ENCODE measurements around the gene TMPRSS6.
A peak's percentile ranks its signal among the peaks of the same experiment; 100 is the strongest.

TMPRSS6 gene

DNA sequence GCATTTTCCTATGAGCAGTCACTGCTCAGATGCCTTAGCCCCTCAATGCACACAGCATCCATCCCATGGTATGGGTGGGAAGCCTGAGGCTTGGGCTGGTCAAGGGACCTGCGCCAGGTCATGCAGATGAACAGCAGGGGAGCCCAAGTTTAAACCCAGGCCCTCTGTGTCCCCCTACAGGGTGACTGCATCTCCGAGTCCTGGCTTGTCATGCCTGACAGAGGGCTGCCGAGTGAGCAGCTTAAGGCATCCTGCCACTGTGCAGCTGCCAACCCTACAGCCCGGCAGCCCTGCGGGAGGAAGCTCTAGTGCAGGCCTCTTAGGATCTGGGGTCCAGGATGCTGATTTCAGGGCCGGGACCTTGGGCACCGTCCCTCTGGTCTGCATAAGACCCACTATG, 30.2 kb upstream of the TMPRSS6 start:
- DNase-seq = no peak

DNA sequence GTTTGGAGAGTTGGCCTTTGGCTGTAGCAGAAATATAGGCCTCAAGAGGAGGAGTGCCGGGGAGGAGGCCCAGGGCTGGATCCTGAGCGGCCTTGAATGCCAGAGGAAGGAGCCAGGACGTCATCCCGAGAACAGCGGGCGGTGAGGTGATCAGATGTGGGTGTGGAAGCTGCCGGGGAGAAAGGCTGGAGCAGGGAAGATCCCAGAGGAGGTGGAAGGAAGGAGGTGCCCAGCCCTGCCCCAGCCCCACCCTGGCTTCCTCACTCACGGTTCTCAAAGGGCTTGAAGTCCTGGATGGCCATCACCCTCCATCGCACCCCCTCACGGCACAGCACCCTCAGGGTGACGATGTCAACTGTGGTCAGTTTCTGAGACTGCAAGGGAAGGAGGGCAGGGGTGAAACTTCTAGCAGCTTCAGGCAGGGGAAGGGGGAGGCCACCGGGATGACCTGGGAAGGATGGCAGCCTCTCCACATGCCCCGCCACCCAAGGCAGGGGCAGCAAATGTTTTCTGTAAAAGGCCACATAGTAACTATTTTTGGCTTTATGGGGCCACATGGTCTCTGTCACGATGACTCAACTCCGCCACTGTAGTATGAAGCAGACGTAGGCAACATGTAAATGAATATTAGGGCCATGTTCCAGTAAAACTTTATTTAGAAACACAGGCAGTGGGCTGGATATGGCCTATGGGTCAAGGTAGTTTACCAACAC, 29.5 kb upstream of the TMPRSS6 start:
- DNase-seq = no peak

DNA sequence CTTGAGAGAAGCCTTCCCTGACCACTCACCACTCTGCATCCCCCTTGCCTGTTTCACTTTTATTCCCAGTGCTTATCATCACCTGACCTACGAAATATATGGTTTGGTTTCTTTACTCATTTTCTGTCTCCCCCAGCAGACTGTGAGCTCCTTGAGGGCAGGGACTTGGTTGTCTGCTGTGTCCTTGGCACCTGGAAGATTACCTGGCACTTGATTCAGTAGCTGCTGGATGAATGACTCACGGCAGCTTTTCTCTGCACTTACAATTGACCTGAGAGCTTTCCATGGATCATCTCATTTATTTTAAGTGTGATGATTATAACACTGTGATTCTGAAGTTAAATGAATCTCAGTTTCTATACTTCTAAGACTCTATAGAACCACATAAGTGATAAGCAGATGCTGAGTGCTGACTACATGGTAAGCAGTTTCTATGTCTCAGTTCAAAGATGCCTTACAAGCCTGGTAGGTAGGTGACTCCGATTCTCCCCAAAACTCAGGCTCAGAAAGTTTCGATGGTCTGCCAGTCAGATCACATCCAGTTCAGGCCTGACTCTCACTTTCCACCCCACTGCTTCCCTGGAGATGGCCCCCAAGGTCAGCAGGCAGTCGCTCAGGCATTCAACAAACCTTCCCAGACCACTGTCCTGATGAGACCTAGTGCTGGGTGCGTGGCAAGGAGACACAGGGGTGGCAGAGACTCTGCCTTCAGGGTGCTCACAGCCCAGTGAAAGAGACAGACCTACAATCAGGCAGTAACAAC, 28.6 kb upstream of the TMPRSS6 start:
- no peak for DNase-seq

DNA sequence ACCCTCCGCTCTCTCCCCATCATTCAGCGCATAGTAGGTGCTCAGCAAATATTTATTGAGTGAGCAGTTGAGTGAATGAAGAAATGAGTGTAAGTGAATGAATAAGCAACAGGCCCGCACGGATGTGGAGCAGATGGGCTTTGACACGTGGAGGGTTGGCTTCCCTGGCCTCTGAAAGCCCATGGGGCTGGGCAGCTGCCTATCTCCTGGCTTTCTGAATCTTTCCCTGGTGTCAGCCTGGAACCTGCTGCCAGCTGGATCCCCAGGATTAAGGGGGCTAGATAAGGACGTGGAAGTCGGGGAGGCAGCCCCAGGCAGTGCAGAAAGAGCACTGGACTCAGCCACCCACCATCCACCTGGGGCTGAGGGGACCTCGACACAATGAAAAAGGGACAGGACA, 27.6 kb upstream of the TMPRSS6 start:
- no peak for DNase-seq

DNA sequence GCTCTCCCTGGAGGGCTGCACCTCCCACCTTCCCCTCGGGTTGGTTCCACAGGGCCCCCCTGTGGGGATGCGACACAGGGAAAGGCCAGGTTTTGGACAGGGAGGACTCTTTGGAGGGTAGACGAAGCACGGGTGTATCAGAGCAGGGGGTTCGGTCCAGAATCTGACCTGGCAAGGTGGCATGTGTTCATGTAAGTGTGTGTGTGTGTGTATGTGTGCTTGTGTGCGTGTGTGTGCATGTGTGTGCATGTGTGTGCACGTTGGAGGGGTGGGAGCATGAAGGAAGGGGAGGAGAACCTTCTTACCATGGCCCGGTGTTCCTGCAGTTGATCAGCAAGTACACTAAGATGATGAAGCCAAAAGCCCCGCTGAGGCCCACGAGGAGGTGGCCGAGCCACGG, 25.5 kb upstream of the TMPRSS6 start:
- DNase-seq = no peak

DNA sequence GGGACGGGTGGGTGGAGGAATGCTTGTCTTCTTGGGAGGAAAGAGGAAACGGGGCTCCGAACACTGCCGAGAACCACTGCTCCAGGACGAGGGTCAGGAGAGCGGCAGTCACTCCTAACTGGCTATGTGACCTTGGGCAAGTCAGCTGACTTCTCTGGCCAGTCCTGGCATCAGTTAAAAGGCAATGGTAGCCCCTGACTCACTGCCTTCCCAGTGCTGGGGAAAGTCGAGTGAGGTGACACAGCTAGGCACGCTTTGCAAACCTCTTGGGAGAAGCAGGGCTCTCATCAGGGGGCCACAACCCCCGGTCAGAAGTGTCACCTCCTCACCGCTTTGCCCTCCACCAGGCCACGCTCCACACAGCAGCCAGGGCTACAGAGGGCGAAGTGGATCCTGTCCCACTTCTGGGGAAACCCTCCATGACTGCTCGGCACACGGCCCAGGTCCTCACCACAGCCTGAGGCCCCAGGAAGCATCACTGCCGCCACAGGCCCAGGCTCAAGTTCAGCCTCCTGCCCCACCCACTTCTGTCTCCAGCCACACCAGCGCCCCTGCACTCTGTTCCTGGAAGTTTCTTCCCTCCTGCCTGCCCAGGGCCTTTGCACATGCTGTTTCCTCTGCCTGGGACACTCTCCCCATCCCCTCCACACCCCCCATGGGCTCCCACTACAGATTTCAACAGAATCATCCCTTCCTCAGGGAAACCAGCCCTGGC, 23.9 kb upstream of the TMPRSS6 start:
- no peak for DNase-seq

DNA sequence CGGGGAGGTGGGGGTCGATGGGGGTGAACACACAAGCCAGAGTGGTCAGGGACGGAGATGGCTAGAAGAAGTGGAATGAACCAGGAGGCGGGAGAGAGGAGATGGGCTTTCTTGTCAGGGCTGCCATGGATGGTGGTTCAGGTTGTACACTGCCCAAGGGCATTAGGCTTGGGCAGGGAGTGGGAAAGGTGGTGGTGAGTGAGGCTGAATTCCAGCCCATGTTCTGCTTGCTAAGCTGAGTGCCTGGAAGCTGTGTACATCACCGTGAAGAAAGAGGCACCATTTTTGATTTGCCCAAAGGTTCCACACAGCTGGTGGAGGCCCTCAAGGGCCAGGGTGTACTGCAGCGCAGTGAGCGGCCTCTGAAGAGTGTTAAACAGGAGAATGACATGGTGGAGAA, 23.3 kb upstream of the TMPRSS6 start:
- DNase-seq = no peak

DNA sequence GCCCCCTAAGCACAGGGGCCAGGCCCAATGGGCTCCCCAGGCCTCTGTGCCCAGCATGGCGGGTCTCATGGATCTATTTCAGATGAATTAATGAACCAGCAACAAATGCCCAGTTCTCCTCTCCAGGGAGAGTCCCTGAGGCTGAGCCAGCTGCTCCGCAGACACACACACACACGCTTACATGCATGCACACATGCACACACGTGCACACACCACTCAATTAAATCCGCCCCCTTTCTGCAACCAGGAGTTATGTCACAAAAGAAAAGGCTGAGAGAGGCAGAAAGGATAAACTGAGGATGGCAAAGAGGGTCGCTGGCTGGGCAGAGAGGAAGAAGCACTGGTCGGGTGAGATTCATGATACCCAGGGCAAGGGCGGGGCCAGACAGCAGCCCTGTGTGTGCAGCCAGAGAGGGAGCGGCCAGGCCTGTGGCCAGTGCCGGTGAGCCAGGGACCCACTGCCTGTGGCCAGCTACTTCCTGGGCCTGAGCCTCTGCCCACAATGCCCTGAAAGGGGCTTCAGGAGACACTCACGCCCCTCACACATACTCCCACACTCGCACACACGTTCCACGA, 20.4 kb upstream of the TMPRSS6 start:
- DNase-seq = no peak

DNA sequence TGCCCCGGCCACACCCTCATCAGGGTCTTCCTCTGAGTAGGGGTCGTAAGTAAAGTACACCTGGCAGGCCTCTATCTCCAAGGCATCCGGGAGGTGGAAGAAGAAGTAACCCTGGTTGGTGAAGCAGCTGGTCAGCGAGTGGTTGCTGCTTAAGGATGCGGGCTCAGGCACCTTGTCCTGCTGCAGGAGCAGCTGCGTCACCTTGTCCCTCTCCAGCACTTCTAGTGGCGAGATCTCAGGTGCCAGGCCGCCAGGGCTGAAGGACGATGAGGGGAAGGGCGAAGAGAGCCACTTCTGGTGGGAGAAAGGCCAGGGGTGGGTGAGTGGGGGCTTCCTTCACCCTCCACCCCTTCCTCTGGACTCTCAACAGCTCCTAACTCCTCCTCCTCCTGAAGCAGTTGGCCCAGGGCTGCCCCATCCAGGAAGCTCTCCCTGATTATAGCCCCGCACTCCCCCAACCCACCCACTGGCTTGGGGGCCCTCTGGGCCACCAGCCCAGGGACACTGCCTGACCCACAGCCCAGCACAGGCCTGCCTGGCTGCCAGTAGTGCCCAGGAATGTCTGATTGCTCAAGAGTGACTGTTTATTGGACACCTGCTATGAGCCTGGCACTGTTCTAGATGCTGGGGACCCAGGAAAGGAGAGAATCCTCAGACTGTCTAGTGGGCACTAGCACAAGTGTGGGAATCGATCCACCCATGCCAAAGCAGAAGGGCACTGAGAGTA, 19.2 kb upstream of the TMPRSS6 start:
- no peak for DNase-seq

DNA sequence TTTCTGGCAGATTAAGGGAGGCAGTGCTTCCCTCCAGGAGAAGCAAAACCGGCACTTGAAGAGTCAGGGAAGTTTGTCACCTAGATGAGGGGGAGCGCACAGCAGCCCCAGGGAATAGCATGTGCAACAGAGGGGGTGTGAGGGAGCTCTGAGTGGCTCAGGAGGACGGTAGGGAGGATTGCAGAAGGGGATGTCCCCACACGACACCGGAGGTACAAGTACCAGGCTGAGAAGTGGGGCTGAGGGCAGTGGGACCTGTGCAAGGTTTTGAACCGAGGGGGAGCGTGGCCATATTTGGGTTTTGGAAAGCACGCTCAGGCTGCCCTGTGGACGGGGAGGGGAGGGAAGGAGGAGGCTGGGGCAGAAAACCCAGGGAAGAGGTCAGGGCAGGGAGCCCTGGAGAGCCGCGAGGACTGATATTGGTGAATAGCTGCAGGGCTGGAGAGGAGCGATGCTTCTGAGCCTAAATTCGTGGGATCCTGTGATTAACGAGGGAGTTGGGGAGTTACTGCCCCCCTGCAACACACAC, 17.9 kb upstream of the TMPRSS6 start:
- DNase-seq = no peak

DNA sequence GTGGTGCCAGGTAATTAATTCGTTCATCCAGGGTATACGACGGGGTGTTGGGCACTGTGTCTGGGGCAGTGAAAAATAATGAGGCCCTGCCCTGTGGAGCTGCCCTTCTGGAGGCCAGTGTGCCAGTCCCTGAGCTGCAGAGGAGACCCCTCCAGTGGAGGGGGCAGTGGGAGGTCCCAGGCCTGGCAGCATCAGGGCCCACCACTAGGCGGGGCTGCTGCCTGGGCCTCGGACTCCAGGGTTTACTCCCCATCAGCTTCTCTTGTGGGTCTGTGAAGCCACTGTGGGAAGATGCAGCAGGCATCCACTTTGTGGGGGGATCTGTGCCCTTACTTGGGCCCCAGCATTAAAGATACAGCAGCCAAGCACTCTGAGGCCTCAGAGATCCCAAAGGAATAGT, 17.4 kb upstream of the TMPRSS6 start:
- no peak for DNase-seq

DNA sequence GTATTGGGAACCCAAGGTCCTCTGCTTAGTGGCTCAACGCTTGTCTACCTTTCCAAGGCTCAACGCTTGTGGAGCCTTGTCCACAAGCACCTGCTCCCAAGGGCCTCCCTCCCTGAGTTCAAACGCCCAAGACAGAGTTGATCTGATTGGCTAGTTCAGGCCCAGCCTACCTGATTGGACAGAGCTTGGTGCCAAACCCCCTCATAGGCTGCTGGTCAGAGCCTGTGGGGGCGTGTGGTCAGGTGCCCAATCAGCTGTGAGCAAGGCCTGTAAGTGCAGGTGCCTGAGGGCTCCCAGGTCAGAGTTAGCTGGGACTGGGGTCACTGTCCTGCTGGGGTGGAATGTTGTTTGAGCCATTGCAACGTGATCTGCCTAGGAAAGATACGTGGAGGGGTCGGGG, 16.9 kb upstream of the TMPRSS6 start:
- no peak for DNase-seq

DNA sequence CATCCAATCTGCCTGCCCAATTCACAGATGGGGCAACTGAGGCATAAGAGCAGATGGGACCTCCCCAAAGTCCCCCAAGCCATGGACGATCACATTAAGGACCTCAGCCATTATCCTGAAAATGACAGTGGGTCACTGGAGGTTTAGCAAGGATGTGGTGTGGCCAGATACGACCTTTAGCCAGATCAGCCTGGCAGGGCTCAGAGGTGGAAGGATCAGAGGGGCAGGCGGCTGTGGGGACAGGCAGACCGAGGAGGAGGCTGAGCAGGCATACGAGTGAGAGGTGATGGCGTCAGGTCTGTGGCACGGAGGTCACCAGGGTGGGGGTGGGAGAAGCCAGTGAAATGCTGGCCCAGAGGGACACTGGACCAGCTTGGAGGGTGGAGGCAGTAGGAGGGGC, 14.1 kb upstream of the TMPRSS6 start:
- no peak for DNase-seq

DNA sequence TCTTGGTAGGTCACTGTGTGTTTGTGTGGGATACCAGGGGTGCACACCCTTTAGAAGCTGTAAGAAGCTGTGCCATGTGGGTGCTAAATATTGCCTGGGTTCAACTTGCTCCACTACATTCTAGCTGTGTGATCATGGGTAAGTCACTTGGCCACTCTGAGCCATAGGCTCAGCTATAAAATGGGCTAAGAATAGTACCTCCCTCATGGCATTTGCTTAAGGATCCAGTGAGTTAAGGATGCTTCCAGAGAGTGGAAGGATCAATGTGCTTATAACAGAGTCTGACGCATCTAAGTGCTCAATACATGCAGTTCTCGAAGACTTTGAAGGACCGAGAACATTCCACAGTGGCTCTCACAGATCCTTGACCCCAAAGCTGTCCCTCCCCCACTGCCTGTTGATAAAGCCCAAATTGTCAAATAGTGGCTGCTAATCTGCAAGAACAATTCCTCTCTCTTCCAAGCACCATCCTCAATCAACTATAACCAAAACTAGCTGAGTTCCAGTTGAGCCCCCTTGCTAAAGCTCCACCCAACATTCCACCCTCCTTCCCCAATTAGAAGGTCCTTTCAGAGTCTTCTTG, 13.2 kb upstream of the TMPRSS6 start:
- DNase-seq = no peak

DNA sequence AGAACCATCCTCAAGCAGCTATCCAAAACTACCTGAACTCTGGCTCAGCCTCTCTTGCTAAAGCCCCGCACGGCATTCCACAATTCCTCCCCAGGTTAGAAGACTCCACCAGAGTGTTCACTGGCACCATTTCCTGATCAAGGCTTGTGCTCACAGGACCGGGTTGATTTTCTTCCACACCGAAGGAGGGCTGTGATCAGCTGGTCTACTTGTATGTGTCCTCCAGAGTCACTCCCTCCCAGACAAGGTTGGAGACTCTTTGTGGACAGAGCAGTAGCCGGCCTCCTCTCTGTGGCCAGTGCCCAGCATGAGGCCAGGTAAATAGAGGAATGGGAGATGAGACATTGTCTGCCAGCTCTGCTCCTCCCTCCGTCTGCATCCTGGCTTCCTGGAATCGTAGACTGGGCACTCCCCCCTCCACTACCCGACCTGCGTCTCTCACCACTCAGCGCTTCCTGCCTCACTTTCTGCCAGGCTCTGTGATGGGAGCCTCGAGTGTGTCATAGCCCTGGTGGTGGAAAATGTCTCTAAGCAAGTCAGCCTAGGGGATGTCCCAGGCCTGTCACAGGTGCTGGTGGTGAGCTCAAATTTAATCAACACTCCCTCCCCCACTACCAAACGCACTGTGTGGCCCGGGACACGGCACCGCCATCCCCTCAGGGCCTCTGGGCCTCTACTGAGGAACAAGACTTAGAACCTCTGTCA, 12.5 kb upstream of the TMPRSS6 start:
- peak; percentile 73 for DNase-seq

DNA sequence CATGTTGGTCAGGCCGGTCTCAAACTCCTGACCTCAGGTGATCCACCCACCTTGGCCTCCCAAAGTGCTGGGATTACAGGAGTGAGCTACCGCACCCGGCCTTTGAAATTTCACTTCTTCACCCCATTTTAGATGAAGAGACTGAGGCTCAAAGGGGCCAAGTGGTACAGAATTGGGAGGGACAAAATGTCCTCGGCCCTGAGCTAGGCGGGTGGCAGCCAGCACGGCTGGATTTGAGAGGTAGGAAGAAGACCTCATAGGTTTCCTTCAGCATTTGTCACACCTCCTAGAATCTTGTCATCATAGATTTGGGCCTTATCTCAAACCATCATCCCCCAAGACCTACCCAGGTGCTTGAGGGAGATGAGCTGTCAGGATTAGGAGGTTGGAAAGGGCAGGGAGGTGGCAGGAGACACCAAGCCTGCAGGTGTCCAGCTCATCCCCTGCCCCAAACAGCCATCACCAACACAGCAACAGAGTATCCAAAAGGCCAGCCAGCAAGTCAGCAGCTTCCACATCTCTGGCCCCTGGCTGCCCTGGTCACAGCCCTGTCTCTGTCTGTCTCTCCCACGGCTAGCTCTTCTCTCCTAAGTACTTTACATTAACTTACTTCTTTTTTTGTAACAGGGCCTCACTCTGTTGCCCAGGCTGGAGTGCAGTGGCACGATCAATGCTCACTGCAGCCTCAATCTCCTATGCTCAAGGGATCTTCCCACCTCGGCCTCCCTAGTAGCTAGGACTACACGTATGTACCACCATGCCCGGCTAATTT, 11.2 kb upstream of the TMPRSS6 start:
- DNase-seq = no peak

DNA sequence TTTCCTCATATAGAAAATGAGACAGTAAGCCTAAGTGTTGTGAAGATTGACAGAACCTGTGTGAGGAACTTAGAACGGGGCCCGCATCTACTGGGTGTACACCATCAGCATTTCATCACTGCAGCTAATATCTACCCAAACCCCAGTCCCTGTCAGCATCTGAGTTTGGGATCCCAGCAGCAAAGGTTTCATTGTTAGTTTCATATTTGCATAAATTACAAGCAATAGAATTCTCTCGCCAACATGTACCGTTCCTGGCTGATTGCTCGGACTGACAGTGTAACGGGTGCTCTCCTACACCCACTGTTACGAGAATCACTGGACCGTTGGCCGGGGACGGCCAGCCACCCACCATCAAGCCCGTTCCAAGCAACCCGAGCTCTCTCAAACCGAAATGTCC, 10.4 kb upstream of the TMPRSS6 start:
- no peak for DNase-seq

DNA sequence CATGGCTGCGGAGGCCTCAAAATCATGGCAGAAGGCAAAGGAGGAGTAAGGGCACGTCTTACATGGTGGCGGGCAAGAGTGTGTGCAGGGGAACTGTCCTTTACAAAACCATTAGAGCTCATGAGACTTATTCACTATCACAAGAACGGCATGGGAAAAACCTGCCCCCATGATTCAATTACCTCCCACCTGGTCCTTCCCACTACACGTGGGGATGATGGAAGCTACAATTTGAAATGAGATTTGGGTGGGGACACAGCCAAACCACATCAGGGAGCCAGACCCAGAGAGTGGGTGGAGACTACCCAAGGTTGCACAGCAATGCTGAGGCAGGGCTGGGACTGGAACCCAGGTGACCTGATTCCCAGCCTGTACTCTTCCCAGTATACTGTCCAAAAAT, 8.6 kb upstream of the TMPRSS6 start:
- no peak for DNase-seq

DNA sequence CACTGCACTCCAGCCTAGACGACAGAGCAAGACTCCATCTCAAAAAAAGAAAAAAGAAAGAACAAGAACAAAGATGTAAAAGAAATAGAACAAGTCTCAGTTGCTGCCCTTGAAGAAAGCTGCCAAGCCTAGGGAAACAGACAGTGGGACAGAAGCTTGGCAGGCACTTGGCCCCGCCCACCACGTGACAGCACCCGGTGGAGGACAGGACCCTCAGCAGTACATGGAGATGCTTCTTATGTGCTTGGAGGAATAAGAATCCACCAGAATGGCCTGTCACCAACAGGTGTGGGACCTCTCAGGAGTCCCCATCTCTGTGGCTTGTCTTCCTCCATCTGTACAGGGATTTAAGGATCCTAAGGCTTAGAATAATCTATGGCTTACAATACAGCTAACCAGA, 7.6 kb upstream of the TMPRSS6 start:
- DNase-seq = no peak

DNA sequence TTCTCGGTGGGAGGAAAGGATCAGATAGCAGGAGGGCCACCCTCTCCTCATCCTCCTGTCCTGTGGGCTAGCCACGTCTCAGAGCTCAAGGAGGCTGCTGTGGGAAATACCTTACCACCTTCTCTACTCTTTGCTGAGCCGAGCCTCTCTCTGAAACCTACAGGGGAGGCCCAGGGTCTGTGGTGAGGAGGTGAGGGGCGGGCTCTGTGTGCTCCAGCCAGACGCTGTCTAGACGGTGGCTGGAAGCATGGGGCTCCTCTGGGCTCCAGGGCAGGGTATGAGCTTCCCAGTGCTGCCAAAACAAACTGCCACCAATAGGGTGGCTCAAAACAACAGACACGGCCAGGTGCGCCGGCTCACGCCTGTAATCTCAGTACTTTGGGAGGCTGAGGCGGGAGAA, 5.5 kb upstream of the TMPRSS6 start:
- no peak for DNase-seq

DNA sequence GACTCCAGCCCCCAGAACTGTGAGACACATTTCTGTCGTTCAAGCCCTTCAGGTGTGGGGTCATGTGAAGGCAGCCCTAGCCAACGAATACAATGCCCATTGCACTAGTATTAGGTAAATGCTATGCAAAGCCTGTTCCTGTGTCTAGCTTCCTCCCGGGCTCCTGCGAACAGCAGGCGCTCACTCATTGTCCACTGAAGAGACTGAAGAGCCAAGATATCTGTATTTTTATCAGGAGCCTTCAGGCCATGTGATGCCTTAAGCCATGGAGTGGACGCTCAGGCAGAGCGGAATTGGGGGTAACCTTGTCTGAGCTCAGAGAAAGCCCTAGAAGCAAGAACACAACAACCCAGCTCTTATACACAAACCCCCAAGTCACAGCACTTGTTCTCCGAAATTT, 4.2 kb upstream of the TMPRSS6 start:
- no peak for DNase-seq
